ENCODE results near the gene ZNF221. TPM values are rescaled to one million over a fixed set of nuclear protein-coding genes. Genes with fewer than 3 reads are reported as not detected.

Gene ZNF221
- total and polyA plus RNA-seq, 4 donors = 0.30 to 3.5 (median 1.7) TPM

DNA sequence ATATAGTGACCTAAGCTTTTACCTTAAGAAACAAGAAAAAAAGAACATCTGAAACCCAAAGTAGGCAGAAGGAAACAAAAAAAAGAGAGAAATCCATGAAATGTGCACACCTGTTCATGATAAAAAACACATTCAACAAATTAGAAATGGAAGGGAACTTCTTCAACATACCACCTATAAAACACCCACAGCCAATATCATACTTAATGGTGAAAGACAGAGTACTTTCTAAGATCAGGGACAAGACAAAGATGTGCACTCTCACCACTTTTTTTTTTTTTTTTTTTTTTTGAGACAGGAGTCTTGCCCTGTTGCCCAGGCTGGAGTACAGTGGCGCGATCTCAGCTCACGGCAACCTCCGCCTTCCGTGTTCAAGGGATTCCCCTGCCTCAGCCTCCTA is 45.1 kb upstream of the ZNF221 start:
- peak overlapping the region in 2 of 3 donors; percentile 18 to 49 for H3K4me3 ChIP-seq (ENCODE audit: low read depth in 1 of 3, low read length in 3 of 3)
- TF ChIP-seq YY1 (IDR thresholded peaks at IDR 0.05) = no peak
- TF ChIP-seq ATF3 (IDR thresholded peaks at IDR 0.05) = no peak
- no peak for TF ChIP-seq TAF1 (conservative IDR thresholded peaks at IDR 0.05)
- TF ChIP-seq RAD21 (IDR thresholded peaks at IDR 0.05) = no peak
- TF ChIP-seq REST (IDR thresholded peaks at IDR 0.05) = no peak
- TF ChIP-seq HNF4G (IDR thresholded peaks at IDR 0.05) = no peak
- no peak for TF ChIP-seq SP1 (IDR thresholded peaks at IDR 0.05)
- no peak for TF ChIP-seq RXRA (IDR thresholded peaks at IDR 0.05)
- no peak for TF ChIP-seq HNF4A (conservative IDR thresholded peaks at IDR 0.05)
- no peak for TF ChIP-seq FOXA2 (IDR thresholded peaks at IDR 0.05)
- TF ChIP-seq, protein P1, sequence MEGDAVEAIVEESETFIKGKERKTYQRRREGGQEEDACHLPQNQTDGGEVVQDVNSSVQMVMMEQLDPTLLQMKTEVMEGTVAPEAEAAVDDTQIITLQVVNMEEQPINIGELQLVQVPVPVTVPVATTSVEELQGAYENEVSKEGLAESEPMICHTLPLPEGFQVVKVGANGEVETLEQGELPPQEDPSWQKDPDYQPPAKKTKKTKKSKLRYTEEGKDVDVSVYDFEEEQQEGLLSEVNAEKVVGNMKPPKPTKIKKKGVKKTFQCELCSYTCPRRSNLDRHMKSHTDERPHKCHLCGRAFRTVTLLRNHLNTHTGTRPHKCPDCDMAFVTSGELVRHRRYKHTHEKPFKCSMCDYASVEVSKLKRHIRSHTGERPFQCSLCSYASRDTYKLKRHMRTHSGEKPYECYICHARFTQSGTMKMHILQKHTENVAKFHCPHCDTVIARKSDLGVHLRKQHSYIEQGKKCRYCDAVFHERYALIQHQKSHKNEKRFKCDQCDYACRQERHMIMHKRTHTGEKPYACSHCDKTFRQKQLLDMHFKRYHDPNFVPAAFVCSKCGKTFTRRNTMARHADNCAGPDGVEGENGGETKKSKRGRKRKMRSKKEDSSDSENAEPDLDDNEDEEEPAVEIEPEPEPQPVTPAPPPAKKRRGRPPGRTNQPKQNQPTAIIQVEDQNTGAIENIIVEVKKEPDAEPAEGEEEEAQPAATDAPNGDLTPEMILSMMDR (IDR thresholded peaks at IDR 0.05; ENCODE audit: low read depth, low read length, missing input control) = no peak
- TF ChIP-seq GABPA (IDR thresholded peaks at IDR 0.05 in 1 of 2, conservative IDR thresholded peaks at IDR 0.05 in 1 of 2) = no peak
- TF ChIP-seq ZBTB33 (IDR thresholded peaks at IDR 0.05) = no peak
- no peak for TF ChIP-seq MAX (IDR thresholded peaks at IDR 0.05)
- no peak for TF ChIP-seq FOXA1 (IDR thresholded peaks at IDR 0.05)
- no peak for DNase-seq (ENCODE audit: low spot score)
- no peak overlapping the region for H3K9ac ChIP-seq (ENCODE audit: low read depth in 1 of 2, low read length in 2 of 2)
- no peak overlapping the region for H3K27ac ChIP-seq (ENCODE audit: low read depth in 1 of 2, low read length in 2 of 2)
- H3K9me3 ChIP-seq (ENCODE audit: control insufficient read depth in 4 of 4, low read length in 3 of 4) = peaks cover 30 to 69% (median 59%) of the 10 kb centered on the region in 4 donors
- 96% methylated on average over 5 of the region's 5 CpGs for WGBS
- H3K36me3 ChIP-seq (ENCODE audit: control insufficient read depth in 4 of 4, insufficient read depth in 3 of 4, low read depth in 1 of 4, low read length in 3 of 4) = no peaks in the 10 kb centered on the region
- H3K27me3 ChIP-seq (ENCODE audit: control insufficient read depth in 4 of 4, insufficient read depth in 4 of 4, low read length in 3 of 4) = no peaks in the 10 kb centered on the region
- peaks cover 0 to 11% (median 5%) of the 10 kb centered on the region in 4 donors for H3K4me1 ChIP-seq (ENCODE audit: control insufficient read depth in 4 of 4, insufficient read depth in 4 of 4, low read length in 3 of 4)

DNA sequence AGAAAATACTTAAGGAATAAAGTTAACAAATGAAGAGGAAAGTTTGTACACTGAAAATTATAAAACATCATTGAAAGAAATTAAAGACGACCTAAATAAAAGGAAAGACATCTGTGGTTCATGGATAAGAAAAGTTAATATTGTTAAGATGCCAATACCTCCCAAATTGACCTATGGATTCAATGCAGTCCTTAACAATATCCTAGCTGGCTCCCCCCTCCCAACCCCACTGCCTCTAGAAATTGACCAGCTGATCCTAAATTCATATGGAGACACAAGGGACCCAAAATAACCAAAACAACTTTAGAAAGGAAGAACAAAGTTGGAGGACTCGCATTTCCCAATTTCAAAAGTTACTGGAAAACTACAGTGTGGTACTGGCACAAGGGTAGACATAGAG is 44.3 kb upstream of the ZNF221 start:
- Histone ChIP-seq H3K27me3 (ENCODE audit: control insufficient read depth in 4 of 4, insufficient read depth in 4 of 4, low read length in 3 of 4) (no peaks in the 10 kb centered on the region), H3K27ac (ENCODE audit: low read depth in 1 of 2, low read length in 2 of 2) (no peak overlapping the region), H3K36me3 (ENCODE audit: control insufficient read depth in 4 of 4, insufficient read depth in 3 of 4, low read depth in 1 of 4, low read length in 3 of 4) (no peaks in the 10 kb centered on the region), H3K9ac (ENCODE audit: low read depth in 1 of 2, low read length in 2 of 2) (no peak overlapping the region), H3K4me1 (ENCODE audit: control insufficient read depth in 4 of 4, insufficient read depth in 4 of 4, low read length in 3 of 4) (peaks cover 0 to 4% (median 3%) of the 10 kb centered on the region in 4 donors), H3K4me3 (ENCODE audit: low read depth in 1 of 3, low read length in 3 of 3) (peak overlapping the region in 2 of 3 donors; percentile 27 to 29), H3K9me3 (ENCODE audit: control insufficient read depth in 4 of 4, low read length in 3 of 4) (peaks cover 32 to 74% (median 60%) of the 10 kb centered on the region in 4 donors)
- WGBS = 96% methylated on average over 2 of the region's 2 CpGs
- DNase-seq (ENCODE audit: low spot score) = no peak
- TF ChIP-seq NR2F2 (IDR thresholded peaks at IDR 0.05) = no peak
- no peak for TF ChIP-seq JUND (IDR thresholded peaks at IDR 0.05)
- no peak for TF ChIP-seq EGR1 (IDR thresholded peaks at IDR 0.05; ENCODE audit: low read depth in 2 of 2)

All from liver (tissue), 9 donors.